GM19043 (cell line): ENCODE measurements around the gene MYOF.
"Not testable (repeated sequence)": the region's sequence is repeated elsewhere in the genome, so short reads cannot be mapped to it uniquely, and the experiment has no call there.

Source experiments
- ATAC-seq: cut with Tn5 transposase; IDR thresholded peaks from one replicate; pipeline ENCODE4 v1.9.1; 2021; ENCODE audit warnings: low read depth; ENCODE audit not compliant: unreplicated experiment

The MYOF gene

DNA sequence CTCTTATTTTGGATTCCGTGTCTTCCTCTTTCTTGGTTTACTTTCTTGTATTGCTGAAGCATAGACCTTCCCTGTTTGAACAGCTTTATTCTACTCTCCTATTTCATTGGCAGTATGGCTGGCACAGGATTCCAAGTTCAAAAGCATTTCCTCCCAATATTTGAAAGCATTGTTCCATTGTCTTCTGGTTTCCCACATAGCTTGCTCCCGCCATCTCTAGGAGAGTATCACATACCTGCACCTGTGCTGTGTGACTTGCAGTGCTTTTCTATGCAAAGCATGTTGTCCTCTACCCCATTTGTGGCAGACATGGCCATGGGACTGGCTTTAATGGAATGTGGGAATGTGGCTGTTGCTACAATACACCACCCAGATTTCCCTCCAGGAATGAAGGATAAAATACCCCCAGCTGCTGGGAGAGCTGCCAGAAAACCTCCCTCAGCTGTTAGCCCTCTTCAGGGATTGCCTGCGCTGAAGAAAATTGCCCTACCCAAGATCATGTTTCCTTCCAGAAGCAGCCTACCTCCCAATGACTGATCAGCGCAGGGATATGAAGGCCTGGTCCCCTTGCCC lies 6.9 kb upstream of the MYOF start:
- no peak for ATAC-seq

GRCh38 chr10:93485690-93486089 lies 3.6 kb upstream of the MYOF start:
- no peak for ATAC-seq

DNA sequence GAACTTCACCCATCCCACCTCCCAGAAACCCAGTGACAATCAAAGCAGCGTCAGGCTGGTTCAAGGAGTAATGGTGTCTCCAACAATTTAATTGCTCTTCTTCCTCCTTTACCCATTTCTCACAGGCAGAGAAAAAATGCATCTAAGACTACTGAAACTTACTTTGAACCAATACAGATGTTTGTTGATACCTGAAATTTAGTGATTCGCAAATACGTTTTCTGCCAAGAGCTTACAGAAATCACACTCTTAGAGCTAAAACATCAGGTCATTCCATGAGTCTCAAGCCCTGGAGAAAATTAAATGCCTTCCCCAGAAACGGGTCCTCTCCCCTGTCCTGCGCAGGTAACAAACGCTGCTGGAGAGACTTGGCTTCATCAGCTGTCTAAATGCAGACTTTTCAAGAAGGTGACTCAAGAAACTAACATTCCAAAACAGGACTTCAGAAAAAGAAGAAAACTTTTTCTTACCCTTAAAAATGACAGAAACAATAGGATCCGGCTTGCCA lies 443 bp downstream of the MYOF start:
- no peak for ATAC-seq

GRCh38 chr10:93478873-93479272 lies 3.3 kb downstream of the MYOF start:
- no peak for ATAC-seq

- no peak for ATAC-seq
These were observed 5.4 kb downstream of the MYOF start for GRCh38 chr10:93476756-93477155.

DNA sequence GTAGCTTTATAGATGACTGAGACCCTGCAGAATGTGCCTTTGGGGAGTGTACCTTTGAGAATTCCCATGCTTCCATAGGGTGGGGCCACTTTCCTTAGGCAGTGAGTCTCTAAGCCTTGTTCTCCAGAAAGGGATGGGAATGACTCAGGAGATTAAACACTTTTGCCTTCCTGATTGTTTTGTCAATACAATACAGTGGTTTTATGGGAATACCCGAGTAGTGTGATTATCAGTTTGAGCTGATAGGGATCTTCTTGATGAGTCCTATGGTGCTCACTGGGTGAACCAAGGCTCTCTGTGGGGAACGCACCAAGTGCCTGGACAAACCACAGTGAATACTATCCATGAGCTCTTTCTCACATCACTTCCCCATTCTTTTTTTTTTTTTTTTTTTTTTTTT lies 6.3 kb downstream of the MYOF start:
- ATAC-seq = no peak

- no peak for ATAC-seq
These were observed 6.9 kb downstream of the MYOF start for GRCh38 chr10:93475227-93475626.

- no peak for ATAC-seq
These were observed 8.2 kb downstream of the MYOF start for GRCh38 chr10:93473804-93474472.

DNA sequence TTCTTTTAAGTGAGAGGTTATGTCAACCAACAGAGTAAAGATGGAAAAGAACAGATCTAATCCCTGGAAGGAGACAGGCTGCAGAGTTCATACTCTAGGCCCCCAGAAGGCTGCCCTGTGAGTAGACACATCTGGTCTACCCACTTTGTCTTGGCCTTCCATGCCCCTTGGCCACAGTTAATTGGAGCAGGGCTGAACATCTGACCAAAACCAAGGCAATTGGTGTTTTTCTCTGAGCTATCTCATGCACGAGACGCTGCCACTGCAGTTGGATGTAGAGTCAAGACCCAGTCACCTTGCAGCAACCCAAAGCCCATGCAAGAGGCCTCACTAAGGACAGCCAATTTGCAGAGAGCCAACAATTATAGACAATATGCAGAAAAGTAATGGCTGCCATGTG lies 9.0 kb downstream of the MYOF start:
- no peak for ATAC-seq

DNA sequence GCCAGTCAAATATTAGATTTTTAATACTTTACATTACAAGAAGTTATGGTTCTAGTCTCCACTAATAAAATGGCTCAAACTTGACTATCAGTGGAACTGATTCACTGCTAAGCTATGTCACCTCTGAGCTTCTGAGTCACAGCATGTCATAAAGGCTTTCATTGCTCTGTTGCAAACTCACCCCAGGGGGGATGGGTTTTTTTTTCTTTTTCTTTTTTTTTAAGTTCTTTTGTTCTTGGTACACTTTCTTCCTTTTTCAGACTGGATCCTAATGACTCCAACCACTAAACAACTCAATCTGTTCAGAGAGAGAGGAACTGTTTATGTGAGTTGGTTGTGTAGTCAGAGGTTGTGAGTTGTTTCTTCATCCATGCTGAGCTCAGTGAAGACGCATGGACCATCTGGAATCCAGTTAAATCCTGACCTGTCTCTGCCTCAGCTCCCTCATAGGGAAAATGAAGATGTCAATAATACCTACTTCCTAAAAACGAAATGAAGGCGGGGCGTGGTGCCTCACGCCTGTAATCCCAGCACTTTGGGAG lies 11.0 kb downstream of the MYOF start:
- no peak for ATAC-seq

DNA sequence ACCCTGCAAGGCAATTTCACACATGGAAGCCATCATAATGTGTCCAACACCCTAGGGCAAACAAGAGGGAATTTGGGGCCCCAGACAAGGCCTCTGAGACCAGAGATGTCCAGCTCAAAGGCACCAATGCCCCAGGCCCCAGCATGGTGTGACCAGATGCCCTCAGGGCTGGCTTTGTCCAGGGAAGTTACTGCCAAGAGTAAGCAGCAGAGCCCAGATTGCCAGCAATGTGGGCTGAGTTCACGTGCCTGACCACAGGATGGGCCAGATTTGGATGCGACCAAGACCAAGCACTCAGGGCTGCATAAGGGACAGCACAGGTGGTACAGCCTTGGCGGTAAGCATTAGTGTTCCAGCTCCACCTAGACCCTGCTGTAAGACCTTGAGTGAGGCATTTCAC lies 12.7 kb downstream of the MYOF start:
- ATAC-seq = no peak

DNA sequence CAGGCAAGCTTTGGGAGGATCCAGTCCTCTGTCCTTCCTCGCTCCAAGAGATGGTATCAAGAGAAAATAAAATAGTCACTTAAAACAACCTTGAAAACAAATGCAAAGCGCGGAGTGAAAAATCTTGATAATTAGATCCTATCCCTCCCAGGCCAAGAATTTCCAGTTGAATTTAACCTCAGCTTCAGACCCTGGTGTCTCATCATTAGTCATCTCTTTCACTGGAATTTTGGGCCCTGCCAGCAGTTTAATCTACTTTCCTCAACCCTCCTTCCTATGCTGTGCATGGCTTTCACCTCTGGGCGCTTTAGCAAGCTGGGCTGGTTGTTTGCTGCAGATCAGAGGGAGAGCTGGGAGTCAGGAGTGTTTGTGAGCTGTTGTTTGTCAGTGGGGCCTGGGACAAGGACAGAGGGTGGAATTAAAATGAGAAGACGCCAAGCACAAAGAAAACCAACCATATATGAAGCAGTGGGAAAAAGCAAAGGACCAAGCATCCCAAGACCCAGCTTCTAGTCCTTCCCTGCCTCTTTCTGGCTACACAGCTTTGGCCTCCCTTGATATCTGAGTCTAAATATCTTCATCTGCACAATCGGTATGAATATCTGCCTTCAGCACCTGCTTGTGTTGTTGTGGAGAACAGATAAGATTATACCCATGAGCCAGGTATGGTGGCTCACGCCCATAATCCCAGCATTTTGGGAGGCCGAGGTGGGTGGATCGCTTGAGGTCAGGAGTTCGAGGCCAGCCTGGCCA lies 13.5 kb downstream of the MYOF start:
- ATAC-seq = no peak

- not testable (repeated sequence) for ATAC-seq
These were observed 14.5 kb downstream of the MYOF start for GRCh38 chr10:93467635-93468034.

- no peak for ATAC-seq
These were observed 16.1 kb downstream of the MYOF start for GRCh38 chr10:93465806-93466675.

DNA sequence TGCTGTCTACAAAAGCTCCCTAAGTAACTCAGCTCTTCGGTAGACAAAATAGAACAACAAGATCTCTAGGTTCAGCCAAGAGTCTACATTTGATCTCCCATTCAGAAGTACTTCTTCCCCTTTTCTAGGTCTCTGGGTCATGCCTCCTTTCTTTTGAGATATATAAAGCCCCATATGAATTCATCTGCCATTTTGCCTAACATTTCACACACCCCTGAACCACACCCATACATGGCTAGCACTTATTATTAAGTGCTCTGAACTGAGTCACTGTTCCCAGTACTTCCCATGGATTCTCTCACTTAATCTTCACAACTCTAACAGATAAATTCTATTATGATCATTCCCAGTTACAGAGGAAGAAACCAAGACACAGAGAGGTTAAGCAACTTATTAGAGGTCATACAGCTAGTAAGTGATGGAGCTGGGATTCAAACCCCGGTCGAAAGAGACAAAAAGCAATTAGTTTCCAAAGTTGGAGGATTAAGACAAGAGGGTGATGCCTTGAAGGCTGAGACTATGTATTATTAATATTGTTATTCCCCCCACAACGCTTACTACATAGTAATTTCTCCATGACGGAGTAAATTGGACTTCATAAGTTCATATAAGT lies 17.3 kb downstream of the MYOF start:
- no peak for ATAC-seq

GRCh38 chr10:93463723-93464476 lies 18.2 kb downstream of the MYOF start:
- no peak for ATAC-seq

DNA sequence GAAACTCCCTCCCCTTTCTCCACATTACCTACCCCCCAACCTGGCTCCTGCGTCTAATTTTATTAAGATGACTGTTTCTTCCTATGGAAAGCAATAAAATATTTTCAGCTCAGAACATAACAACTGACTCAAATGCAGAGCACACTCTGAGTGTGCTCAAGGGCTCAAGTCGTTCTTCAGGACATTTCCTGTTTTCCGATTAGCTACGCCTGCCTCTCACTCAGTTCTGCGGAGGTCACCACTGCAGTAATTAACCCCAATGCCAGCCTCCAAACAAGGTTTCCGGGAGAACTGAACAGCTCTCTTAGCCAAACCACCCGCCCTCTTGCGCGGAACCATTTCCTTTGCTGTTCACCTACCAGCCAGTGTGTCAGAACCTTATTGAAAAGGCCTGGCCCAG lies 19.3 kb downstream of the MYOF start:
- ATAC-seq = no peak

- no peak for ATAC-seq
These were observed 19.8 kb downstream of the MYOF start for GRCh38 chr10:93462371-93462770.

- no peak for ATAC-seq
These were observed 20.3 kb downstream of the MYOF start for GRCh38 chr10:93461807-93462178.
